ENCODE results near the gene SNAPC2.
"Not testable (repeated sequence)": the region's sequence is repeated elsewhere in the genome, so short reads cannot be mapped to it uniquely, and the experiment has no call there.

SNAPC2 gene

GRCh38 chr19:7947939-7948338 is 27.8 kb downstream of the SNAPC2 start:
- no peak overlapping the region for H3K27ac ChIP-seq
- TF ChIP-seq ZFX (IDR thresholded peaks at IDR 0.05; ENCODE audit: borderline replicate concordance): no peak
- TF ChIP-seq CTCF (IDR thresholded peaks at IDR 0.05): no peak

- no peak overlapping the region for H3K27ac ChIP-seq
- TF ChIP-seq ZFX (IDR thresholded peaks at IDR 0.05; ENCODE audit: borderline replicate concordance) (no peak), CTCF (IDR thresholded peaks at IDR 0.05) (no peak)
Observed at GRCh38 chr19:7953060-7953459, 32.9 kb downstream of the SNAPC2 start.

GRCh38 chr19:7953576-7953975 is 33.4 kb downstream of the SNAPC2 start:
- no peak overlapping the region for H3K27ac ChIP-seq
- TF ChIP-seq CTCF (IDR thresholded peaks at IDR 0.05) (no peak), ZFX (IDR thresholded peaks at IDR 0.05; ENCODE audit: borderline replicate concordance) (no peak)

GRCh38 chr19:7955696-7956095 is 35.6 kb downstream of the SNAPC2 start:
- H3K27ac ChIP-seq: no peak overlapping the region
- TF ChIP-seq CTCF (IDR thresholded peaks at IDR 0.05) (no peak), ZFX (IDR thresholded peaks at IDR 0.05; ENCODE audit: borderline replicate concordance) (no peak)

GRCh38 chr19:7959211-7959610 is 39.1 kb downstream of the SNAPC2 start:
- TF ChIP-seq CTCF (IDR thresholded peaks at IDR 0.05) (no peak), ZFX (IDR thresholded peaks at IDR 0.05; ENCODE audit: borderline replicate concordance) (no peak)
- H3K27ac ChIP-seq: no peak overlapping the region

- H3K27ac ChIP-seq: not testable (repeated sequence)
Observed at GRCh38 chr19:7961082-7961481, 40.9 kb downstream of the SNAPC2 start.

- H3K27ac ChIP-seq: no peak overlapping the region
- TF ChIP-seq CTCF (IDR thresholded peaks at IDR 0.05) (no peak), ZFX (IDR thresholded peaks at IDR 0.05; ENCODE audit: borderline replicate concordance) (no peak)
Observed at GRCh38 chr19:7961920-7962626, 41.9 kb downstream of the SNAPC2 start.
